Epithelial cell of proximal tubule (primary cell): Measurements from ENCODE around the gene CYP3A5. TPM values are rescaled to one million over a fixed set of nuclear protein-coding genes. Genes with fewer than 3 reads are reported as not detected.
"Not testable (repeated sequence)": the region's sequence is repeated elsewhere in the genome, so short reads cannot be mapped to it uniquely, and the experiment has no call there.

Source experiments
- DNase-seq: peaks from one replicate; pipeline ENCODE4 v3.0.0-alpha.2; 2011; ENCODE audit warnings: low read depth
- H3K4me3 ChIP-seq: 2 replicates; pipeline ENCODE4 v1.5.1; 2011; ENCODE audit warnings: low read depth, mild to moderate bottlenecking, low read length
- CTCF ChIP-seq: conservative IDR thresholded peaks from 2 replicates; pipeline ENCODE4 v1.5.1; 2012; ENCODE audit warnings: low read depth, mild to moderate bottlenecking, low read length
- total RNA-seq: library from RNA; depleted of rRNA; stranded (reverse); fragments of >200 nt; gene quantifications from 2 replicates; pipeline ENCODE4 v1.2.3, GENCODE V29; 2015

The CYP3A5 gene
- total RNA-seq, 1 donor from 2014 or later, result 0.75 TPM

DNA sequence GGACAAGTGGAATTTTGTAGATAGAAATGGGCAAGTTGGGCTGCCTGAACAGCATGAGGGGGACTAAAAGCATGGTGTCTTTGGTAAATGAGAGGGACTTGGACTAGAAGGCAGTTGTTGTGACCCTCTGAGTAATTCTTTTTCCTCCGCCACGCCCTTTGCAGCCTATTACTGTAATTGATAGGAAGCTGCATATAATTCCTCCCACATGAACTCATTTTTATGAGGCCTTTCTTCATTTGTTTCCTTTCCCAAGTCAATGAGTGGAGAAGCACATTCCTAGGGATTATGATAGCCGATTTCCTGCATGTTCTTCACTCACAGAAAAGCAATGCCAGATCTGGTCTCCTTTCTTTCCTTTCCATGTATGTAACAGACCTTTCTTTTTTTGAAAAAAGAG lies 35.4 kb downstream of the CYP3A5 start:
- no peak for TF ChIP-seq CTCF

GRCh38 chr7:99643464-99643863 lies 36.3 kb downstream of the CYP3A5 start:
- no peak for TF ChIP-seq CTCF
- DNase-seq, result no peak
- no peak overlapping the region for H3K4me3 ChIP-seq

More for the DNA sequence above, 35.4 kb downstream of the CYP3A5 start:
- H3K4me3 ChIP-seq, result no peak overlapping the region
- no peak for DNase-seq

DNA sequence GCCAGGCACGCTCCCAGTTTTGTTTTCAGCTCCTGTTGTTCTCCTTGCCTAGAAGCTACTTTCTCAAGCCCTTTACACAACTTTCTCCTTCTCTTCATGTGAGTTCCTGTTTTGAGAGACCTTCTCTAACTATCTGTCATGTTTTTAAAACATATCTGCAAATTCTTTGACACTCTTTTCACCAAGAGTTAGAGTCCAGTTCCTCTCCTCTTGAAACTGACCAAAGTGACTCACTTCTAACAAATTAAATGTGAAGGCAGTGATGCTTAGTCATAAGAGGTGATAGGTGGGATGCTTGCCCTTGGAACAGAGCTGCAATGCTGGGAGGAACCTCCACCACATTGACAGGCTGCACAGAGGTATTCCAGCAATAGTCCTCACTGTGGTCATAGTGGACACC lies 37.8 kb downstream of the CYP3A5 start:
- no peak for TF ChIP-seq CTCF
- DNase-seq, result no peak

DNA sequence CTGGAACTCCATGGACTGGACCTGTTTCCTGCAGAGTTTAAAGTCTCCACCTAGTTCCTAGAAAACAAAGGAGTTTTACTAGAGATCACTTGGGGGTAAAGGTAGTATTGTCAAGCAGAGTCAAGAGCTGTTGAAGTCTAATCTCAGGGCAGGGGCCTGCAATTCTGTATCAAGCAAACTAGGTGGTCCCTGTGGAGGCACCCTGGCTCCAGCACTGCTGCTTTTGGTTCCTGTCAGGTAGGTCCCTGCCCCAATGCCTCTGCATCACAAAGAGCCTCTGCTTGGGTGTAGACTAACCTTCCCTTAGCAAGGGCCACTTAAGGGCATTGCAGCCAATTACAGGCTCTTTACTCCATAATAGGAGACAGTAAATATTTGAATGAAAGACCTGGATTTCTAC lies 40.5 kb downstream of the CYP3A5 start:
- H3K4me3 ChIP-seq, result no peak overlapping the region
- no peak for DNase-seq
- no peak for TF ChIP-seq CTCF

More for the DNA sequence above, 37.8 kb downstream of the CYP3A5 start:
- no peak overlapping the region for H3K4me3 ChIP-seq

- TF ChIP-seq CTCF, result no peak
- no peak for DNase-seq
- no peak overlapping the region for H3K4me3 ChIP-seq
These were observed 41.1 kb downstream of the CYP3A5 start for GRCh38 chr7:99638731-99639130.

GRCh38 chr7:99637414-99637813 lies 42.4 kb downstream of the CYP3A5 start:
- not testable (repeated sequence) for DNase-seq, H3K4me3 ChIP-seq

GRCh38 chr7:99631295-99632109 lies 48.3 kb downstream of the CYP3A5 start:
- no peak for DNase-seq
- TF ChIP-seq CTCF, result peak; percentile 79
- no peak overlapping the region for H3K4me3 ChIP-seq
